AG09319 (cell line): Measurements from ENCODE around the gene DOCK1.

Source experiments
- DNase-seq: peaks from one replicate; pipeline ENCODE4 v3.0.0-alpha.2; 2010; ENCODE audit warnings: low read depth; ENCODE audit errors: extremely low read depth
- TF ChIP-seq, protein P1 (sequence below): IDR thresholded peaks from 2 replicates; pipeline ENCODE4 v1.5.1; 2011; ENCODE audit warnings: low read depth, mild to moderate bottlenecking, inconsistent platforms, low read length, moderate library complexity

The DOCK1 gene

DNA sequence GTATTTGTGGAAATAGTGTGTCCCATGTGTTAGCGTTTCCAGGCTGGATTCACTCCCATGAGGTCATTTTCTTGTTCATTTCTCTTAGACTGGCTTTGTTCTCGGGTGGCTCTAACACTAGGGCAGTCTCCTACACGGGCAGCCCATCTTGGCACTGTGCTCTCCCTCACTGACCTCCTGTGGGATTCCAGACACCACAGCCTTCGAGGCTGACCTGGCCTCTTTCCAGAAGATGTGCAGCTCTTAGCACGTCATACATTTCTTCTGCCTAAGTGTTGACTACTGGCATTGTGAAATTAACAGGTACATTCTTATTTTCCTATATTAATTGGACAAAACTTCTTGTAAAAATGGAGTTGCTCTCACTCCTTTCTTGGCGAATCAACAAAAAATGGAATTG lies 218.4 kb downstream of the DOCK1 start:
- no peak for DNase-seq
- TF ChIP-seq, protein P1, sequence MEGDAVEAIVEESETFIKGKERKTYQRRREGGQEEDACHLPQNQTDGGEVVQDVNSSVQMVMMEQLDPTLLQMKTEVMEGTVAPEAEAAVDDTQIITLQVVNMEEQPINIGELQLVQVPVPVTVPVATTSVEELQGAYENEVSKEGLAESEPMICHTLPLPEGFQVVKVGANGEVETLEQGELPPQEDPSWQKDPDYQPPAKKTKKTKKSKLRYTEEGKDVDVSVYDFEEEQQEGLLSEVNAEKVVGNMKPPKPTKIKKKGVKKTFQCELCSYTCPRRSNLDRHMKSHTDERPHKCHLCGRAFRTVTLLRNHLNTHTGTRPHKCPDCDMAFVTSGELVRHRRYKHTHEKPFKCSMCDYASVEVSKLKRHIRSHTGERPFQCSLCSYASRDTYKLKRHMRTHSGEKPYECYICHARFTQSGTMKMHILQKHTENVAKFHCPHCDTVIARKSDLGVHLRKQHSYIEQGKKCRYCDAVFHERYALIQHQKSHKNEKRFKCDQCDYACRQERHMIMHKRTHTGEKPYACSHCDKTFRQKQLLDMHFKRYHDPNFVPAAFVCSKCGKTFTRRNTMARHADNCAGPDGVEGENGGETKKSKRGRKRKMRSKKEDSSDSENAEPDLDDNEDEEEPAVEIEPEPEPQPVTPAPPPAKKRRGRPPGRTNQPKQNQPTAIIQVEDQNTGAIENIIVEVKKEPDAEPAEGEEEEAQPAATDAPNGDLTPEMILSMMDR, result no peak

DNA sequence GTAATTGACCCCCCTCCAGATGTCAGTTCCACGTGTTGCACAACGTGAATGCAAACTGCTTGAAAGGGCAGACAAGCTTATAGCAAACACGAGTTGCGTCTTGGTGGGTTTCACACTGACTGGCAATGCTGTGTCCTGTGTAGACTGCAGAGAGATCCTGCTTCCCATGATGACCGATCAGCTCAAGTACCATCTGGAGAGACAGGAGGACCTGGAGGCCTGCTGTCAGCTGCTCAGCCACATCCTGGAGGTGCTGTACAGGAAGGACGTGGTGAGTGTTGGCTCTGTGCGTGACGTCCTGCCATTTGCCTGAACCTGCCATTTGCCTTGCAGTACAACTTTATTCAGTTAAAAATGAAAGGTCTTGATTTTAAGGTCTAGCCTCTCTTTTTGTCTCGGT lies 220.1 kb downstream of the DOCK1 start:
- TF ChIP-seq, protein P1, result no peak
- DNase-seq, result no peak

DNA sequence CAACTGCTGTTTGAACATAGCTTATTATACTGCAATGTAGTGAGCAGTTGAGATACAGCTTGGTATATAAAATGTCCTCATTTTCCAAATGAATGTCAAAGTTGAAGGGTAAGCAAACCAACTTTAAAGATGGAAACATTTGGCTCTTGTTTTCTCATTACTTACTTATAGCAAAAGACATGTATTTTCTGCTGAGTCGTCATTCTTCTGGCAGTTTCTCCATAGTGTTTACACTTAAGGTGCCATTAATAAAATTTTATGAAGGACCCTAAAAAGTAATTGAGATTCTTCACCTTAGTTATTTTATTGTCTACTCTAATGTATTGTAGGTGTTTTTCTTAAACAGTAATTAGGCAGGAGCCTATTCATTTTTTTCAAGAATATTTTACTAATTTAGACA lies 222.6 kb downstream of the DOCK1 start:
- DNase-seq, result no peak
- TF ChIP-seq, protein P1, result no peak

DNA sequence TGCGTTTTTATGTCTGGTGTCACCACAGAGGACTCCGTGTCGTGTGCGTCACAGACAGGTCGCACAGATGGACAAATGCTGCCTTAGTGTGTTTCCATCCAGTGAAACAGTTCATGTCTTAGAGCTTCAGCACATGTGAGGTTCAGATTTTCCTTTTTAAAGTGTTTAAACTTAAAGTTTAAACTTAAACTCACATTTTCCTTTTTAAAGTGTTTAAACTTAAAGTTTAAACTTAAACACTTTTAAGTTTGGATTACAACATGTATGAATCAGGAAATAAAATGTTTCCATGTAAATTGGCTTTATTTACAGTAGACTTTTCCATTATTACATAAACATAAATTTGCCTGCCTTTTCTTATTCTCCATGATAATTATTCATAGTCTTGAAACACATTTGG lies 223.9 kb downstream of the DOCK1 start:
- no peak for DNase-seq
- TF ChIP-seq, protein P1, result no peak

DNA sequence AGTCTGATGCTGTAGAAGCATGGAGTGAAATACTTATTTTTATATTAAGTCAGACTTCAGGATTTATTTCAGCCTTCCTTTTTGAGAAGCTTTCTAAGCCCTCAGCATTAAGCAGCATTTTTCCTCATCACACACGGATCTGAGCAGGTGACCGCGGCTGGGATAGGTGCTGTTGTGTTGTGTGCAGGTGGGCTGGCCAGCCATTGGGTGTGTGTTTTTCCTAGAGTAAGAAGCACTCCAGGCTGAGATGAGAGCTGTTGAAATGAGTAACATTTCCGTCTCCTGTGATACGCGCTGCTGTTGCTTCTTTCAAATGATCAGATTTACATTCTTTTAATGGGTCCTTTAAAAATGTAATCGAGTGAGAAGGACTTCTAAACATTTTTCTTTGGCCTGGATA lies 227.2 kb downstream of the DOCK1 start:
- no peak for DNase-seq
- TF ChIP-seq, protein P1, result no peak

DNA sequence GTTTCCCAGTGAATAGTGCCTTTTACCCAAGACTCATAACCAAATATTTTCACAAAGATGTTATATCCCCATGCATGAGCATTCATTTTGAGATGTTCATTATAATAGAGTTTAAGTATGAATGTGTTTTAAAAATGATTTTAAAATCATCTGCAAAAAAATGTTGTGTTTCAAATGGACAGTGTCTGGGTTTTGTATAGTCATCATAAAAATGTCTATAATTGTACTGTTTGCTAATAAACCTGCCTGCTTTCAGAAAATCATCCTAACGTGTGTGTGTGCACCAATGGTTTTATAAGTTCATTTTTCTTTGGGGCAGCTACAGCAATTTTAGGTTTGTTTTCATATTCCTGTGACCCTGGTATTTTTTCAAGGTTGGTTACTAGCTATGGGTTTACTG lies 228.0 kb downstream of the DOCK1 start:
- TF ChIP-seq, protein P1, result no peak

DNA sequence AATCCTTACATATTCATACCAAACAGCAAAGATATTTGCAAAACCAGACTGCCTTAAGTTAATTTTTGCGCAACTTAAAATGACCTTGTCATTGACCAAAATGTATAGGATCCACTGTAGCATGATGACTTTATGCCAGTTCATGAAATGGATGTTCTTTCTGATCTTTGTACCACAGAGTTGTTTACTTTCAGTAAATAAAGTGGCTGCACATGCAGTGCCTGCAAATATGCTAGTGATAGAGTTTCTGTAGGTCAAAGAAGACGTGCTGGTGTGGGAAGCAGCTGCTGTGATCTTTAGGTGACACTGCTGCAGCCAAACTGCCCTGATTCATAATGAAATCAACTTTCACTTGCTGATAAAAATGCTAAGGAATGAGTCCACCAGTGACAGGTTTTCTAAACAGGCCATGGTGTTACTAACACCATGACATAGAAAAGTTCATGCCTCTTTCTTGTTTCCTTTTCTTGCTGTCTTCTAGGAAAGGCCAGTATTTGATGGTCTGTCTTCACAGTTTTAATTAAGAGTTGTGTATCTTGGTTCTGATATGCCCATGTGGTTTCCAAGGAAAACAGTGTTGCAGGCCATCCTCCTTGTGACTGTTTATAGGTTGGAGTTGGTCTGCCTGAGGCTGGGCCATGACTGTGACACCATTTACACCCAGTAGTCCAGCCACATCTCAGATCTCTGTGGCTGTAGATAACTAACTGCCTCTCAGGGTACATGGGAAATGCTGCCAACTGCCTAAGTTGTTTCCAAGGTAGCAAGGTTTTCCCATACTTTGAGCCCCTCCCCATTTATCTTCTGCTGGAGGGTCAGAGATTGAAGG lies 228.7 kb downstream of the DOCK1 start:
- no peak for DNase-seq
- TF ChIP-seq, protein P1, result no peak

More for the DNA sequence above, 228.0 kb downstream of the DOCK1 start:
- no peak for DNase-seq
